Mucosa of gallbladder (tissue), 1 donor: ENCODE results near the gene ADRM1. TPM values are rescaled to one million over a fixed set of nuclear protein-coding genes. Genes with fewer than 3 reads are reported as not detected.

Experiments used
- DNase-seq: peaks from one replicate; pipeline ENCODE4 v3.0.0-alpha.2; 2020; ENCODE audit warnings: low spot score
- total RNA-seq: library from RNA; stranded (reverse); gene quantifications from one replicate; pipeline ENCODE4 v1.2.1, GENCODE V29; 2021
- donor health status: DM: no; HTN: no; CAD: no.

Gene ADRM1
- total RNA-seq, 1 donor from 2014 or later, result 78.8 TPM

DNA sequence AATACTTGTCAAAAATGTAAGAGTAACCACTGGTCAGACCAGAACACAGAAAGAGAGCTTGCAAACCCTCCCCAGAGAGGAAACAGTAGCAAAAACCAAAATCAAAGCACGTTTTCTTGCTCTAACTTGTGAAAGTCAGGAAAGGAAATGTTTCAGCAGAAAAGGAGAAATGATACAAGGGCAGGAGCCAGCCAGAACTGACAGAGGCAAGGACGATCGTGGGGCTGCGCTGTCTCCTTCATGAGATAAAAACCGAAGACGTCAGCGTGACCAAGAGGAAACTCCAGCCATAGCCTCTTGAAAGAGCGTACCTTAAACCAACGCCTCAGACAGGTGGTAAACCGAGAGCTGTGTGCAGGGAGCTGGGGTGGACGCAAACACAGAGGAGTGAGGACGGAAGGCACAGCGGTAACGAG is 36.9 kb downstream of the ADRM1 start:
- DNase-seq, result no peak

DNA sequence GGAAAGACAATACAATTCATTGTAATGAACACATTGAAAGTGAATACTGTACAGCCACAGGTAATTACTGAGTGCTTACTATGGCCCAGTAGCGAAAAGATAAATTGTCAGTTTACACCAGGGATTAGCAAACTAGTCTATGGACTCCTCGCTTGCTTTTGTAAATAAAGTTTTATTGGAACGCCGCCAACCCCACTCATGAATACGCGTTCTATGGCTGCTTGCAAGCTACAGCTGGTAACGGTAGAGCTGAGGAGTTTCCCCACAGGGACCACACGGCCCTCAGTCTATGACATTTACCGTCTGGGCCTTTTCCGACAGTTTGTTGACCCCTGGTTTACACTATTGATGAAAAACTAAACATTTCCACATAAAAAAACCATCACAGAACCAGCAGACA is 40.1 kb downstream of the ADRM1 start:
- no peak for DNase-seq

DNA sequence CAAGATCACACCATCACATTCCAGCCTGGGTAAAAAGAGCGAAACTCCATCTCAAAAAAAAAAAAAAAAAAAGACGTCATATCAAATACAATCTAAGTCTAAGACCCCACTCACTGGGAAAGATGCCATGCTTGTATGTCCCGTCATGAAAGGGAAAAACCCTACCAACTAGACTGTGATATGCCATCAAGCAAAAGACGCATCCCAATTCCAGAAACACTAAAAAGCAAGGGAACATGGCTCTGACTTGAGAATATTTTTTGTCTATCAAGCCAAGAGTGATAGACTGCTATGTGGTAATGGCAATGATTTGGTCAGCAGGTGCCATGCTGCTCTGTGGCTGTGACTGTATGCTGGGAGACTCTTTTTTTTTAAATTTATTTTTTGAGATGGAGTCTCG is 41.3 kb downstream of the ADRM1 start:
- no peak for DNase-seq

DNA sequence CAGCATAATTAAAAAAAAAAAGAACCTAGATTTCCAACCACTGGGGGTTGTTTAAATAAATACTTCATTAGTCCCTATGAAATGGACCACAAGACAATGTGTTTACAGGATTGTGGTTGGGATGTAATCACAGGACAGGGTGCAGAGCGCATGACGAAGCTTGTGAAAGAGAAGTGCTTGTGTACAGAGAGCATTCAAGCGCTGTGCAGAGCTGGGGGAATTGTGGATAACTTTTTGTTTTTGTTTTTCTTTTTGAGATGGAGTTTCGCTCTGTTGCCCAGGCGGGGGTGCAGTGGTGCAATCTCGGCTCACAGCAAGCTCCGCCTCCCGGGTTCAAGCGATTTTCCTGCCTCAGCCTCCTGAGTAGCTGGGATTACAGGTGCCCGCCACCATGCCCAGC is 42.0 kb downstream of the ADRM1 start:
- no peak for DNase-seq

DNA sequence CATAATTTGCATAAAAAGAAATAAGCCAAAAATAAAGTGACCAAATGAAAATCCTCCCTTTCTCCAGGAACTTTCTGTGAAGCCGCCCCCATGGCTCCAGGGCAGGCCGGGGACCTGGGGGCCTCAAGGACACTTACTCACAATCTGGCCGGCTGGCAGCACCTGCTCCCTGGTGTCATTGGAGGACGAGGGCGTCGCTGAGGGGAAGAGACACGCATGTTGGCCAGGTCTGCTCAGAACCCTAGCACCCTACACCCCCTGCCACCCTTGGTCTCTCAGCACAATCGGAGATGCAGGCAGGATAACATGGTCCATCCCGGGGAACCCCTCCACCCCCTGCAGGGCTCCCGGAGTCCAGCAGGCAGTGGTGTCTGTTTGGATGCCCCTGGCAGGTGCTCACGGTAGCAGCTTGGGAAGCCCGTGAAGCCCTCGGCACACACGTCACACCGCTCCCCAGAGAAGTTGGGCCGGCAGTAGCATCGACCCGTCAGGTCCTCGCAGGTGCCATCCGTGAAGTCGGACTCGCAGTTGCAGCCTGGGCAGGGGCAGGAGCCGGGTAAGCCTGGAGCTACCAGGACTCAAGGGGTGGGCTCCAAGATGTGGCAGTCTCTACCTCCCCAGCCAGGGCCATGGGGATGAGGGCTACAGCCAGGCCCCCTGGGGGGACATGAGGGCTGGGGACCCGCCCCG is 43.0 kb downstream of the ADRM1 start:
- no peak for DNase-seq

DNA sequence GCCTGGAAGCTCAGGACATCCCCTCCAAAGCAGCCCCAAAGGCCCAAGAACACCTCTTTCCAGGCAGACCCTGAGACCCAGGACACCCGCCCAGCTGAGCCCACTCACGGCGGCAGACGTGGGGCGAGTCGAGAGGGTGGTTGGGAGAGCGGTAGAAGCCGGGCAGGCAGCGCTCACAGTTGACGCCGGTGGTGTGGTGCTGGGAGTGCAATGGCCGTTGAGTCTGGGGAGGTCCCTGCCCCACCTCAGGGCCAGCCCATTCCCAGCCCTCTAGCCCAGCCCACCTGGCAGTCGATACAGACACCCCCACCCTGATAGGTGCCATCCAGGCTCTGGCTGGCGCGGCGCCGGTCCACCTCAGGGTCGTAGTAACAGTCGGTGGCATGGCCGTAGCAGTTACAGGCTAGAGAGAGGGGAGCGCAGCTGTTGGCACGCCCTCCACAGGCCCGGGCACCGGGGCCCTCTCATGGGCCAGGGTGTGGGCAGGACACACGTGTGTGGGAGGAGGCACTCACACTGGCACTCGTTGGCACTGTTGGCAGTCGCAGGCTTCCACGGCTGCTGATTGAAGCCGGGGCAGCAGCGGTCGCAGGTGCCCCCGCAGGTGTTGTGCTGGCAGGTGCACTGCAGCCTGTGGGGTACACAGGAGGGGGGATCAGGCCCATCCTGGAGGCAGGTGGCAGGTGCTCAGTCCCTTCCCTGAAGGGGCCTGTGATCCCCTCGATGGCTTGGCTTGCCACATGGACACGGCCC is 43.8 kb downstream of the ADRM1 start:
- no peak for DNase-seq

DNA sequence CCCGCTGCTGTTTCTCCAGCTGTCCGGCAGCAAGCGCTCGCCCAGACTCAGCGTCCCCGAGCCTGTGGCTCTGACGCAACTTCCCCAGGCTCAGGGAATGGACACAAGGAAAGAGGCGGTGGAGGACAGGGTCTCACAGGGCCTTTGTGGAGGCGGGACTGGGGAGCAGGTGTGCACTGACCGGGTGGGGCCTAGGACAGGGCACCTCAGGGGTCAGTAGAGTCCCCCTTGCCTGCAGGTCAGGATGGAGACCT is 44.3 kb downstream of the ADRM1 start:
- no peak for DNase-seq

DNA sequence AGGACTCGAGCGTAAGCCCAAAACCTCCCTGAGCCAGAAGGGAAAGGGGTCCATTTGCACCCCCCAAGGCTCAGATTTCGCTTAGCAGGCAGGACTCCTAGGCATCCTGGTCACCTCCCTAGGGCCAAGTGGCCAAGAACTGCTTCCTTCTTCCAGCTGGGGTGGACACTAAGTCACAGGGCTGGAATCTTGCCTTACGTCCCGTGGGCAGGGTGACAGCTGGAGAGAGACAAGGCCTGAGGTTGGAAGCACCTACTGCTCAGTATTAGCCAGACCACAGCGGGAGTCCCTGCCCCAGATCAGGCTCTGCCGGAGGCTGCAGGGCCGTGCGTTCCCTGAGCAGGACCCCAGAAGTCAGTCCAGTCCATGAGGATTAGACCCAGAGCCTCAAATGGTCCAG is 44.6 kb downstream of the ADRM1 start:
- DNase-seq, result no peak

DNA sequence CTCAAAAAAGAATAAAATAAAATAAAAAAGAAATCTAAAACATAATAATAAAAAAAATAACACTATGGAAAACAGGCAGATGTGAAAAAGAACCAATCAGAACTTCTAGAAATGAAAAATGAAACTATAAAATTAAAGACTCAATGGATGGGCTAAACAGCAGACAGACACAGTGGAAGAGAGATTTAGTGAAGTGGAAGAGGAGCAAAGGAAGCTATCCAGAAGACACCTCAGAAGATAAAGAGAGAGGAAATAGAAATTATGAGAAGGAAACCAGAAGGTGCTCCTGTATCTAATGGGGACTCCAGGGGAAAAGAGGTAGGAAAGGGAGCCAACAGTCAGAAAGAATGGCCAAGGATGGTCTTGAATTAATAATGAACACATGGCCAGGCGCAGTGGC is 45.8 kb downstream of the ADRM1 start:
- no peak for DNase-seq

DNA sequence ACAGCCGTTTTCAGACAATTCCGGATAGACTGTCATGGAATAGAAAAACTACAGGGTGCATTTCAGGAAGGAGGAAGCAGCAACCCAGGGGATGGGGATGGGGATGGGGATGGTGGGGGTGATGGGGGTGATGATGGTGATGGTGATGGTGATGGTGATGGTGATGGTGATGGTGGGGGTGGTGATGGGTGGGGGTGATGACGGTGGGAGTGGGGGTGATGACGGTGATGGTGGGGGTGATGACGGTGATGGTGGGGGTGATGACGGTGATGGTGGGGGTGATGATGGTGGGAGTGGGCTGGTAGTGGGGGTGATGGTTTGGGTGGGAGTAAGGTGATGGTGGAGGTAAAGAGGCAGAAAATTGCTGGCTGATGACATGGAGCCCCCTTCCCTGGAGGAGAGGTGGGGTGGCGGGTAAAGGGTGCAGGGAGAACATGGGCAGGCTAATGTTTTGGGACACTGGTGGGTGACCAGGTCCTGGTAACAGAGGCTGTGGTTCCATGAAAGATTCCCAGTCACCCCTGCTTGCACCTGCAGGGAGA is 46.8 kb downstream of the ADRM1 start:
- no peak for DNase-seq

DNA sequence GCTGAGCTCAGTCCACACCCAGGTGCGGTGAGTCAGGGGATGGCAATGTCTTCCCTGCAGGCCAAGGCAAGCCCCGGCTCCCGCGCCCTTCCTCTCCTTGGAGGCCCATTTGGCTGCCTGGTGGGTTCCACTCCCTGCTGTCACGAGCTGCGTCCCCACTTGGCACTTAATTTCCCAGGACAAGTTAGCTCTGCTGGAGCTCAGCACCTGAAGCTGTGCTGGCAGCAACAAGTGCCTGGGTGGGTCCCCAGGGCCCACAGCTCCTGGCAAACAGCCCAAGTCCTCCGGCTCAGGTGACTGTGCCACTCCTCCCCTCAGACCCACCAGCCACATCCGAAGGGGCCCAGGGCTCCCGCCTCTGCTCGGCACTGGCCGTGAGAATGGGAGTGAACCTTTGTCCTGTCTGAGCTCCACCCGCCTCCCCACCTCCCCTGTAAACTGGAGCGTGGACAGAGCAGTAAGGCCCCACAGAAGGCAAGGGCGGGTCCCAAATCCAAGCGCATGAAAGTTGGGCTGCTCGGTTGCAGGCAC is 47.4 kb downstream of the ADRM1 start:
- peak; percentile 71 for DNase-seq

DNA sequence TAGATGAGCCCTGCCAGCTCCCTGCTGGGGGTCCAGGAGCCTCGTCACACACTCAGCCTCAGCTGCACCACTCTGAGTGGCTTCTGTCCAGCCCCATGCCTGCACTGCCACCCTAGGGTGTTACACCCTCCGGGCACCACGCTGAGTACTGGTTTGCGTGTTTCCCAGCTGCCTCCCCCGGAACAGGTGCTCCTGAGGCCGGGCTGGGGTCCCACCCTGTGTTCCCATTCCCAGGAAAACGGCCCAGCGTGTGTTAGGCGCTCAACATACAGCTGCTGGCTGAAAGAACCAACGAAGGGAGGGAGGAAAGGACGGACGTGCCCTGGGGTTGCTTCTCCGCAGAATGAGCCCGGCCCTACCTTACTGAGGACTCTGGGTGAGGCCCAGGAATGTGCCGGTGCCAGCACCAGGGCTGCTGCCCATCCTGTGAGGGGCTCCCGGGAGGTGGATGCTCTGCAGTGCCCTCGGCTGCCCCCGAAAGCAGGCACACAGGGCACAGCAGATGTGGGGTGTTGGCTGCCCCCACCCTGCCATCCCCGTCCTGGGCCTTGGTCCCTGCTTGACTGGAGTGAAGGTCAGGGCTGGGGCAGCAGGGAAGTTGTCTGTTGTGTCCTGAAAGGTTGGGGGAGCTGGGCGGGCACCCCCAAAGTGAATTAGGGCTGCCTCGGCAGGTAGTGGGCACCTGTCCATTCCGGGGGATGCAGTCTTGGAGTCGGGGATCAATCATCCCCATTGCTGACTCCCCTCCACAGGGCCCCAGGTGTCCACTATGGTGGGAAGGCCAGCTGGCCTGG is 48.0 kb downstream of the ADRM1 start:
- DNase-seq, result no peak

DNA sequence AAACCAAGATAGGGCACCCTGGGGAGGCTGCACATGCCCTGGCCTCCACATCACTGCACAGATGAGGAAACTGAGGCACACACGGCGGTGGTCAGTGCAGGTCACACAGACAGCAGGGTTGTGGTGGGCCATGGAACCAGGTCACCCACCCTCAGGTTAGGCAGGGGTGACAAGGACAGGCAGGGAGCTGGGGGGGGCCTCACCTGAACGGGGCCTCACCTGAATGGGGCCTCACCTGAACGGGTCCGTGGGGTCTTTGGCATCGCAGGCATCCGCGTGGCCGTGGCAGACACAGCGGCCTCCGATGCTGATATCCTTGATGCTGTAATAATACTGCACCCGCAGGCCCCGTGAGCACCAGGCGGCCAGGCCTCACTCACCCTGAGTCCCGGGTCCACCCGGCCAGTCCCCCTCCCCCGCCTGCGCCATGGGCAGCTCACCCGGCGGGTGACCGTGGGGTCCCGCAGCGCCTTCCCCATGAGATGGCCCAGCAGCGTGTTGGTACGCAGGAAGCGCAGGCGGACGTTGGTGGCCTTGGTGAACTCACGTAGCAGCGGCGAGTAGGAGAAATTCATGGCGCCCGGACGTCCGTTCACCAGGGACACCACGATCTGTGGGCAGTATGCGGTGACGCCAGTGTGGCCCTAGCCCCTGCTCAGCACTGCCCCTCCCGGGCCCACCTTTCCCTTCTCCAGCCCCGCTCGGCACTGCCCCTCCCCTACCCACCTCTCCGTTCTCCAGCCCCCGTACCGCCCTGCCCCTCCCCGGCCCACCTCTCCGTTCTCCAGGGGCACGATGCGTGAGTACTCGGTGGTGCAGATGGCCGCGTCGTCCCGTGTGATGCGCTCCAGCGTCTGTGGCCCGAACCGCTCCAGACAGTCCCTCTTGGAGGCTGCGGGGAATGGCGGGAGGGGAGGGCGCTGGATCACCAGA is 48.9 kb downstream of the ADRM1 start:
- DNase-seq, result no peak

DNA sequence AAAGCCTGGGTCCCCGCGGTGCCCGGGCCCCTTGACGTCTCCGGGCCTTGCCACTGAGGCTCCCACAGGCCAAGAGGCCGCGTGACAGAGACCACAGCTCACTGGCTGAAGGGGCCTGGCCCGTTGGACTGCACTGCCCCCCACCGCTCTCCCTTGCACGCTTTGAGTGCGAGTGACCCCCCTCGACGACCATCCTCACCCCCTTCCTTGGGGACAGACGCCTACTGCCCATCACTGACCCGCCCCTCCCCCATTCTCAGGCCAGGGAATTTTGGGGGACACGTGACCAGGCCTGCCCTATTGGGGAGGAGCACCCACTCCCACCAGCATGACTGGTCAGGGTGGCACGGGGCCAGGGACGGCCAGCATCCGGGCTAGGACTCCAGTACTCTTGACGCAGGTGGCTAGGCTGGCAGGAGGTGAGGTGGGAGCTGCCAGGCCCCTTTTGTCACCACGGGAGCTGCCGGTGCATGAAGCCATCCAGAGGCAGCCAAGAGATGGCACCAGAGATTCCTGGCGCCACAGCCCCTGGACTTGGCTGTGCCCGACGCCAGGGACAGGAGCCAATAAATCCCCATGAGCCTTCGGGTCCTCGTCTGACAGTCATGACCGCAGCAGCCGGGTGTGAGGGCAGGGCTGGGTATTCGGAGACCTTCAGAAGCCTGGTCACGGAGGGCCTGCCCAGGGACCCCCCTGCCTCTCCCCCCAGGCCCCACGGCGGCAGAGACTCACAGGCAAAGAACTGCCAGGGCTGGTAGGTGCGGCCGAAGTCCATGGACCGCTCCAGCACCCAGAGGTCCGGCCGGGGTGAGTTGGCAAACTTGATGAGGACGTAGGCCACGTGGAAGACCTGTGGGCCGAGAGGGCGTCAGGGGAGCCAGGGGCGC is 49.8 kb downstream of the ADRM1 start:
- DNase-seq, result peak; percentile 80

DNA sequence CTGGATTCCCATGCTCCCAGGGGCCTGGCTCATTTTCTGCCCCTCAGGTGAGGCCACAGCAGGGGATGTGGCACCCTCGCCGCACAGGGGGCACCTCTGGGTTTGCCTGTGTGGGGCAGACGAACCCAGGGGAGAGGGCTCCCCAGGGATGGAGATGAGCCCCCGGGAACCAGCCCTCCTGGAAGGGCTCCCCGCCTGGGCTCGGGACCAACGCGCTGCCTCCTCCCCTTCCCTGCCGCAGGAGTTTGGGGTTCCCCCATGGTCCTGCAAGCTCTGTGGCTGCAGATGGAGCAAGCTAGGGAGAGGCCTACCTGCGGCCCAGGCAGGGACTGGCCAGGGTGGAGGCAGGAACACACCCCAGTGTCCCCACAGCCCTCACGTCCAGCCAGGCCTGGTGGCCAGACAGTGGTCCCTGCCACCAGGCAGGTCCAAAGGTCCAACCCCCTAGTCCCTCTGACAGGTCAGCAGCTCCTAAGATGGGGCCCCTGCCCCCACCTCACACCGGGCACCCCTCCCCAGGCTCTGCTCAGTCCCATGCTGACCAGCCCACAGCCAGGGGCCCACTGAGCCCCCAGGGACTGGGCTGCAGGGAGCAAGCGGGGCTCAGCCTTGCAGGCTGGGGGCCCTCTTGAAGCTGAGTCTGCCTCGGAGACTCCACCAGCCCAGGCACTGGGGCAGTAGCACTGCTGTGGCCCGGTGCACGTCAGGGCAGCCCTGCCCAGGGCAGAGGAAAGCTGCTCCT is 50.7 kb downstream of the ADRM1 start:
- no peak for DNase-seq

DNA sequence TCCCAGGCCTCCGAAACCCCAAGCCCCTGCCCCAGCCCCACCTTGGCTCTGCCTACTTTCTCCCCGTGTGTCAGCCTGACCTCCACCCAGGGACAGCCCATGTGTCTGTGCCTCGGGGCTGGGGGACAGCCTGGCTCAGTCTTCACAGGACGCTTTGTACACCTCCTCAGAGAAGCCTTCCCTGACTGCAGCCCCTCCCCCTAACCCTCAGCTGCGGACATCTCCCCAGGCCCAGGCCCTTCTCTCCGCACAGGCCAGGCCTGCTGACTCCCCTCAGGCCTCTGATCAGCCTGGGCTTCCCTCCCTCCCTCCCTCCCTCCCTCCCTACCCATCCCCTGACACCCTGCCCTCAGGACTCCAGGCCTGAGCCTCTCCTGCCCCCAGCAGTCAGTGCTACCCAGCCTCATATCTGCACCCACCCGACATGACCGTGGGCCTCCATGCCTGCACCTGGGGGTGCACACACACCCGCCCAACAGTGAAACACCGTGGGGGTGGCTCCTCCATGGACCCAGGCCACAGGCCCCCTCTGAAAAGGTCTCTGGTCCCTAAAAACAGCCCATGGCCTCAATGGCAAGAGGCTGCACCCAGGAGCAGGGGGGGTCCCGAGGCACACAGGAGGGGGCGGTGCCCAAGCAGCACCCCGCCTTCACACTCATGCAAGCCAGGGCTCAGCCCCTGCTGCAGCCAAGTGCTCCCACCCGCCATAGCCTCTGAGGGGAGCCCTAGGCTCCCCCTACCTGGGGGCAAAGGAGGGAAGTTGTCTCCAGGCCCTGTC is 51.4 kb downstream of the ADRM1 start:
- no peak for DNase-seq

DNA sequence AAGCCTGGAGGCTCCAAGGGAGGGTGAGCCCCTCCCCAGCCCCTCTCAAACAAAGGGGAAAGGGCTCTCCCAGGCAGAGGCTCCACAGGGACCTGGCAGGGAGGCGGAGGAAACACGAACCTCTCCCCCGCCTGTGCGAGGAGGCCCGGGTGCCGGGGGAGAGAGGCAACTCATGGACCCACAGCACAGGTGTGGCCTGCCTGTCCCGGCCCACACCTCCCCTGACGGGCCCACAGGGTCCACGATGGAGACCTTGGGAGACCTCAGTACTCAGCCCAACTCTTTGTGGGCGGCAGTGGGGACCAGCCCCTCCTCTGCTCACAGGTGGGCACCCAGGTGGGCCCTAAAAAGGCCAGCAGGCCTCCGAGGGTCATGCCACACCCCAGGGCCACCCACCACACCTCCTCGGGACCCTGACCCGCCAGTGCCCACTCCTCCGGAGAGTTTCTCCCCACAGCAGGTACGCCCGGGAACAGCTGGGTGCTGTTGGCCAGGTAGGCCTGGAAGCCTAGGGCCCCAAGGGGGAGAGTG is 52.1 kb downstream of the ADRM1 start:
- DNase-seq, result no peak

DNA sequence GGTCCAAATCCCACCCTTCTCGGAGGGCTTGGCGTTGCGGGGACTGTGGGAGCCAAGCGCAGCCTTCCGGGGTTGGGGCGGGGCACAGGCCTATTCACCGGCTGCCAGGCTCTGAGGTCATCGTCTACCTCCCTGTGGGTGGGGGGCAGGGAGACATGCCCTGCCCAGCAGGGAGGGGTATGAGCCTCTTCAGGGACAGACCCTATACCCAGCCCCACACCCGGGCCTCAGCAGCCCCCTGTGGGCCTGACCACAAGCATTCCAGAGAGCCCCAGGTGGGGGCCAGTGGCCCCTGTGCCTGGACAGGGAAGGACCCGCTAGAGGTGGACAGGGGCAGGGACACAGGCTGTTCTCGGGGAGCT is 52.7 kb downstream of the ADRM1 start:
- no peak for DNase-seq
